Measurements from ENCODE around the gene XRCC6.
"Not testable (repeated sequence)": the region's sequence is repeated elsewhere in the genome, so short reads cannot be mapped to it uniquely, and the experiment has no call there.

The XRCC6 gene

GRCh38 chr22:41613456-41613855, 7.6 kb upstream of the XRCC6 start:
- Histone ChIP-seq H3K4me1 (ENCODE audit: control insufficient read depth, low read depth, low read length) (no peaks in the 10 kb centered on the region), H3K18ac (ENCODE audit: low read length) (no peak overlapping the region), H4K5ac (ENCODE audit: low read length) (no peak overlapping the region), H2AK5ac (ENCODE audit: low read length) (no peak overlapping the region), H4K8ac (ENCODE audit: low read depth, low read length) (no peak overlapping the region), H3K79me1 (ENCODE audit: low read length) (peaks cover 5% of the 10 kb centered on the region), H2BK120ac (ENCODE audit: low read depth, low read length) (no peak overlapping the region), H3K27me3 (ENCODE audit: insufficient read depth, low read length, poor library complexity) (no peaks in the 10 kb centered on the region), H3K36me3 (ENCODE audit: control insufficient read depth, insufficient read depth, low read length) (peaks cover 3% of the 10 kb centered on the region), H3K56ac (ENCODE audit: low read length) (no peak overlapping the region), H3K79me2 (ENCODE audit: control insufficient read depth, insufficient read depth, low read length) (no peaks in the 10 kb centered on the region), H3K27ac (ENCODE audit: low read depth, low read length) (no peak overlapping the region), H3K4ac (ENCODE audit: low read depth, low read length) (no peak overlapping the region), H3K4me3 (ENCODE audit: low read length) (no peak overlapping the region), H3K4me2 (ENCODE audit: low read length) (no peak overlapping the region), H3K9ac (ENCODE audit: low read length) (no peak overlapping the region), H2BK5ac (ENCODE audit: low read length) (no peak overlapping the region), H2BK15ac (replicated peaks; ENCODE audit: low read depth) (no peak overlapping the region), H3K23ac (ENCODE audit: low read length) (no peak overlapping the region)
- DNase-seq, result no peak
- no CpG with 5 or more reads among the region's 2 CpGs for WGBS (ENCODE audit: extremely low coverage, insufficient coverage, low lambda C conversion rate)

GRCh38 chr22:41619979-41620588, 1.0 kb upstream of the XRCC6 start:
- H3K27me3 ChIP-seq (ENCODE audit: insufficient read depth, low read length, poor library complexity), result no peaks in the 10 kb centered on the region
- H2BK5ac ChIP-seq (ENCODE audit: low read length), result peak overlapping the region; percentile 47
- peaks cover 5% of the 10 kb centered on the region for H3K36me3 ChIP-seq (ENCODE audit: control insufficient read depth, insufficient read depth, low read length)
- peaks cover 17% of the 10 kb centered on the region for H3K79me2 ChIP-seq (ENCODE audit: control insufficient read depth, insufficient read depth, low read length)
- no peak overlapping the region for H2AK5ac ChIP-seq (ENCODE audit: low read length)
- H3K23ac ChIP-seq (ENCODE audit: low read length), result peak overlapping the region; percentile 59
- H3K4me3 ChIP-seq (ENCODE audit: low read length), result peak overlapping the region; percentile 84
- no peak overlapping the region for H2BK15ac ChIP-seq (replicated peaks; ENCODE audit: low read depth)
- WGBS (ENCODE audit: extremely low coverage, insufficient coverage, low lambda C conversion rate), result no CpG with 5 or more reads among the region's 24 CpGs
- H3K9ac ChIP-seq (ENCODE audit: low read length), result peak overlapping the region; percentile 86
- H3K79me1 ChIP-seq (ENCODE audit: low read length), result peaks cover 11% of the 10 kb centered on the region
- DNase-seq, result peak; percentile 79
- no peak overlapping the region for H2BK120ac ChIP-seq (ENCODE audit: low read depth, low read length)
- H3K27ac ChIP-seq (ENCODE audit: low read depth, low read length), result peak overlapping the region; percentile 60
- no peak overlapping the region for H3K4ac ChIP-seq (ENCODE audit: low read depth, low read length)
- peaks cover 4% of the 10 kb centered on the region for H3K4me1 ChIP-seq (ENCODE audit: control insufficient read depth, low read depth, low read length)
- H4K5ac ChIP-seq (ENCODE audit: low read length), result no peak overlapping the region
- peak overlapping the region; percentile 93 for H3K56ac ChIP-seq (ENCODE audit: low read length)
- peak overlapping the region; percentile 82 for H3K4me2 ChIP-seq (ENCODE audit: low read length)
- no peak overlapping the region for H4K8ac ChIP-seq (ENCODE audit: low read depth, low read length)
- no peak overlapping the region for H3K18ac ChIP-seq (ENCODE audit: low read length)

- whole genome bisulfite sequencing (ENCODE audit: extremely low coverage, insufficient coverage, low lambda C conversion rate), result no CpG with 5 or more reads among the region's 40 CpGs
- Histone ChIP-seq H2AK5ac (ENCODE audit: low read length) (peak within 1 kb of the TSS; percentile 59), H3K18ac (ENCODE audit: low read length) (peak within 1 kb of the TSS; percentile 8), H3K27me3 (ENCODE audit: insufficient read depth, low read length, poor library complexity) (no peaks in the 10 kb centered on the region), H3K4me2 (ENCODE audit: low read length) (peak within 1 kb of the TSS; percentile 97), H2BK15ac (replicated peaks; ENCODE audit: low read depth) (no peak within 1 kb of the TSS), H4K8ac (ENCODE audit: low read depth, low read length) (no peak within 1 kb of the TSS), H3K36me3 (ENCODE audit: control insufficient read depth, insufficient read depth, low read length) (peaks cover 5% of the 10 kb centered on the region), H2BK120ac (ENCODE audit: low read depth, low read length) (no peak within 1 kb of the TSS), H3K9ac (ENCODE audit: low read length) (peak within 1 kb of the TSS; percentile 99), H4K5ac (ENCODE audit: low read length) (no peak within 1 kb of the TSS), H3K4me1 (ENCODE audit: control insufficient read depth, low read depth, low read length) (peaks cover 4% of the 10 kb centered on the region), H3K79me1 (ENCODE audit: low read length) (peaks cover 11% of the 10 kb centered on the region), H3K4ac (ENCODE audit: low read depth, low read length) (peak within 1 kb of the TSS; percentile 44), H3K27ac (ENCODE audit: low read depth, low read length) (peak within 1 kb of the TSS; percentile 60), H3K4me3 (ENCODE audit: low read length) (peak within 1 kb of the TSS; percentile 96), H2BK5ac (ENCODE audit: low read length) (peak within 1 kb of the TSS; percentile 93), H3K79me2 (ENCODE audit: control insufficient read depth, insufficient read depth, low read length) (peaks cover 19% of the 10 kb centered on the region), H3K56ac (ENCODE audit: low read length) (peak within 1 kb of the TSS; percentile 100), H3K23ac (ENCODE audit: low read length) (peak within 1 kb of the TSS; percentile 95)
- peak; percentile 72 for DNase-seq
These were observed 451 bp upstream of the XRCC6 start, which contains the start of gene DESI1 for GRCh38 chr22:41620589-41621098. Gene DESI1 (minus strand): TSS chr22:41621043. CDS start chr22:41620839, 204 bp downstream.

- no peak for DNase-seq
- Histone ChIP-seq H2BK120ac (ENCODE audit: low read depth, low read length) (no peak overlapping the region), H2AK5ac (ENCODE audit: low read length) (no peak overlapping the region), H3K56ac (ENCODE audit: low read length) (peak overlapping the region; percentile 100), H3K4me2 (ENCODE audit: low read length) (peak overlapping the region; percentile 97), H3K4me3 (ENCODE audit: low read length) (peak overlapping the region; percentile 96), H3K79me2 (ENCODE audit: control insufficient read depth, insufficient read depth, low read length) (peaks cover 19% of the 10 kb centered on the region), H3K23ac (ENCODE audit: low read length) (peak overlapping the region; percentile 90), H3K27ac (ENCODE audit: low read depth, low read length) (no peak overlapping the region), H3K36me3 (ENCODE audit: control insufficient read depth, insufficient read depth, low read length) (peaks cover 5% of the 10 kb centered on the region), H3K9ac (ENCODE audit: low read length) (peak overlapping the region; percentile 99), H3K79me1 (ENCODE audit: low read length) (peaks cover 11% of the 10 kb centered on the region), H3K27me3 (ENCODE audit: insufficient read depth, low read length, poor library complexity) (no peaks in the 10 kb centered on the region), H3K4ac (ENCODE audit: low read depth, low read length) (no peak overlapping the region), H2BK5ac (ENCODE audit: low read length) (peak overlapping the region; percentile 37), H2BK15ac (replicated peaks; ENCODE audit: low read depth) (no peak overlapping the region), H3K18ac (ENCODE audit: low read length) (no peak overlapping the region), H3K4me1 (ENCODE audit: control insufficient read depth, low read depth, low read length) (peaks cover 4% of the 10 kb centered on the region), H4K5ac (ENCODE audit: low read length) (no peak overlapping the region), H4K8ac (ENCODE audit: low read depth, low read length) (no peak overlapping the region)
- no CpG with 5 or more reads among the region's 8 CpGs for WGBS (ENCODE audit: extremely low coverage, insufficient coverage, low lambda C conversion rate)
These were observed 750 bp downstream of the XRCC6 start for GRCh38 chr22:41621911-41622179.

- peaks cover 16% of the 10 kb centered on the region for H3K79me2 ChIP-seq (ENCODE audit: control insufficient read depth, insufficient read depth, low read length)
- H3K27ac ChIP-seq (ENCODE audit: low read depth, low read length), result no peak overlapping the region
- H3K4me3 ChIP-seq (ENCODE audit: low read length), result no peak overlapping the region
- no CpG with 5 or more reads among the region's 7 CpGs for WGBS (ENCODE audit: extremely low coverage, insufficient coverage, low lambda C conversion rate)
- no peak overlapping the region for H3K23ac ChIP-seq (ENCODE audit: low read length)
- H3K18ac ChIP-seq (ENCODE audit: low read length), result no peak overlapping the region
- no peak overlapping the region for H2BK5ac ChIP-seq (ENCODE audit: low read length)
- DNase-seq, result no peak
- no peaks in the 10 kb centered on the region for H3K27me3 ChIP-seq (ENCODE audit: insufficient read depth, low read length, poor library complexity)
- no peak overlapping the region for H3K4ac ChIP-seq (ENCODE audit: low read depth, low read length)
- no peak overlapping the region for H4K5ac ChIP-seq (ENCODE audit: low read length)
- no peak overlapping the region for H3K9ac ChIP-seq (ENCODE audit: low read length)
- H2AK5ac ChIP-seq (ENCODE audit: low read length), result no peak overlapping the region
- no peak overlapping the region for H3K4me2 ChIP-seq (ENCODE audit: low read length)
- H2BK120ac ChIP-seq (ENCODE audit: low read depth, low read length), result no peak overlapping the region
- H3K79me1 ChIP-seq (ENCODE audit: low read length), result peaks cover 10% of the 10 kb centered on the region
- H3K36me3 ChIP-seq (ENCODE audit: control insufficient read depth, insufficient read depth, low read length), result peaks cover 8% of the 10 kb centered on the region
- H3K56ac ChIP-seq (ENCODE audit: low read length), result no peak overlapping the region
- H4K8ac ChIP-seq (ENCODE audit: low read depth, low read length), result no peak overlapping the region
- H2BK15ac ChIP-seq (replicated peaks; ENCODE audit: low read depth), result no peak overlapping the region
- peaks cover 4% of the 10 kb centered on the region for H3K4me1 ChIP-seq (ENCODE audit: control insufficient read depth, low read depth, low read length)
These were observed 4.5 kb downstream of the XRCC6 start for GRCh38 chr22:41625577-41625976.

- H4K5ac ChIP-seq (ENCODE audit: low read length); H2BK120ac ChIP-seq (ENCODE audit: low read depth, low read length); H3K27me3 ChIP-seq (ENCODE audit: insufficient read depth, low read length, poor library complexity); H3K36me3 ChIP-seq (ENCODE audit: control insufficient read depth, insufficient read depth, low read length); H3K4me3 ChIP-seq (ENCODE audit: low read length); H3K79me2 ChIP-seq (ENCODE audit: control insufficient read depth, insufficient read depth, low read length); H3K4me1 ChIP-seq (ENCODE audit: control insufficient read depth, low read depth, low read length); H2BK15ac ChIP-seq (replicated peaks; ENCODE audit: low read depth); H3K9ac ChIP-seq (ENCODE audit: low read length); H3K79me1 ChIP-seq (ENCODE audit: low read length); H2AK5ac ChIP-seq (ENCODE audit: low read length); H3K4me2 ChIP-seq (ENCODE audit: low read length); H3K4ac ChIP-seq (ENCODE audit: low read depth, low read length); H4K8ac ChIP-seq (ENCODE audit: low read depth, low read length); DNase-seq; H3K18ac ChIP-seq (ENCODE audit: low read length); H3K27ac ChIP-seq (ENCODE audit: low read depth, low read length); H2BK5ac ChIP-seq (ENCODE audit: low read length); H3K56ac ChIP-seq (ENCODE audit: low read length); H3K23ac ChIP-seq (ENCODE audit: low read length): not testable (repeated sequence)
- no CpG with 5 or more reads among the region's 28 CpGs for WGBS (ENCODE audit: extremely low coverage, insufficient coverage, low lambda C conversion rate)
These were observed 10.0 kb downstream of the XRCC6 start for GRCh38 chr22:41631115-41631514.

Measured in mesendoderm (in vitro differentiated cells).